Fibroblast of skin of left biceps (primary cell): Measurements from ENCODE around the gene GMDS.

Experiments
- DNase-seq, 2 experiments: peaks; one replicate each; pipeline ENCODE4 v3.0.0-alpha.2; 2013; ENCODE audit warnings: low read depth in 2 of 2

GMDS gene

DNA sequence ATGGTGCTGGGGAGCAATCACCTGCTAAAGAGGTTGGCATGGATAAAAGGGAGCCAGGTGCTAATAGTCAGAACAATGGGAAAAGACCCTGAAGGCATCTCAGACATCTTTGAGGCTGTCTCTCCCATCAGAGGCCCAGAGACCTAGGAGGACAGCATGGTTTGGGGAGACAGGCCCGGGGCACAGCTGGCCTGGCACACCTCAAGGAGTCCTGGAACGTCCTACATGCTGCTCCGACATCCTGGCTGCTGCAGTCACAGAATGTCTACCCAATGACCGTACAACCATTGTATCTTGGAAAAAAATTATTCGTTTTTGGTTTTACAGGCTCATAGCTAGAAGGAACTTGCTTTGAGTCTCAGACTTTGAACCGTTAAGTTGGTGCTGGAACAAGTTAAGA lies 4.4 kb downstream of the GMDS start:
- DNase-seq = no peak

DNA sequence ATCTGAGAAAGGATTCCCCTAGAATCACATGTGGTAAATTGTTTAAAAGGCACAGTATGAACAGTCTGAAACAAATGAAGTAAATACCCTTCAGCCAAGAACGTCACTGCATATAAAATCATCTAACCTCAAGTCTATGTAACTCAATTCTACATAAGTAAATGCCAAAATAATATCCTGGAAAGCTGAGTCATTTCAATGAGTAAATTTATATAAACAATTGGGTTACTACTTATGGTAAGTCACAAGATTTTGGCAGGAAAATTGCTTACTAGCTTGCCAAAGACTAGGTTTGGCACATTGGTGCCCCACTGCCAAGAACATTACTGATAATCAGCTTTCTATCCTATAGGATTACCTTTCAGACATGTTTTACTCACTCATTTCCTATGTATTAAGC lies 8.4 kb downstream of the GMDS start:
- peak; percentile 56 to 57 for DNase-seq

DNA sequence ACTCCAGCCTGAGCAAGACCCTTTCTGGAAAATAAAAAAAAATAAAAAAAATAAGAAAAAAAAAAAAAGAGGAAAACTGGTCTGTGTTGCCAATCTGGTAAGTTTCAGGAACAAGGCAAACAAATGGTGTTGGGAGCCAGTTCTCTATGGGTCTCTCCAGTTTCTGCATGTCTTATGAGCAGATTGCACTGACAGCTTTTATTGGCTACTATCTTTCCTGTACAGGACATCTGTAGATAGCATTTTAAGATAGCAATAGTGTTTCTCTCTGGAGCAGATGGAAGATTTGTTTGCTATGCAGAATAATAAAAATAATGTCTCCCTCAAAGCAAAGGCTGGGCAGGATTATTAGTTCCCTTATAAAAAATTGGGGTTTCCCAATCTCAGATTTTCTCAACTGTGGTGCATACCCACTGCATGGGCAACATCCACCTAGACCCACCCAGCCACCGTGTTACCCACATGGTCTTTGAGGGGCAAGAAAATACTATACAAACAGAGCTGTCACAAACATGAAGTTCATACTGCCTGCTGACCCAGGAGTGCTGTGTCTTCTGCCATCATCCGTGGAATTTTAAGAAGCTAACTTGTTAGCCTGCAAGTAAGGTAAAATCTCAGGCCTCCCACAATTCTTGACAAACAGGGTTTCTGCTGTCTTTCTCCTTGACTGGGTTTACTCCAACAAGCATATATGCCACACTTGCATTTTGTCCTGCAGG lies 9.5 kb downstream of the GMDS start:
- DNase-seq = no peak

DNA sequence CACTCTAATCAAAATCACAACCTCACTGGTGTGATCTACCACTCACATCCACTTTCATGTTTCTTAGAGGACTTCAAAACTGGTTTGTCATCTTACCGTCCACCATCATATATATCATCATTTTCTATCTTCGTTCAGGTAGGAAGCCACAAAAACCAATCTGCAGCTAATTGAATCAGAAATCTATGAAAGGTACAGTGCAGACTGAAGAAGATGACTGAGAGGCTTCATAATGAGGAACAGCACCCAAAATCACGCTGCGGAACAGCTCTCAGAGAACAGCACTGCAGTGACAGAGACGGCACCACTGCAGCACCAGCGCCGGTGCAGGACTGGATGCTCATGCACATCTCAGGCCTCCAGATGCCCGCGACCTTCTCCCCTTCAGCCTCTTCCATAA lies 13.0 kb downstream of the GMDS start:
- no peak for DNase-seq

DNA sequence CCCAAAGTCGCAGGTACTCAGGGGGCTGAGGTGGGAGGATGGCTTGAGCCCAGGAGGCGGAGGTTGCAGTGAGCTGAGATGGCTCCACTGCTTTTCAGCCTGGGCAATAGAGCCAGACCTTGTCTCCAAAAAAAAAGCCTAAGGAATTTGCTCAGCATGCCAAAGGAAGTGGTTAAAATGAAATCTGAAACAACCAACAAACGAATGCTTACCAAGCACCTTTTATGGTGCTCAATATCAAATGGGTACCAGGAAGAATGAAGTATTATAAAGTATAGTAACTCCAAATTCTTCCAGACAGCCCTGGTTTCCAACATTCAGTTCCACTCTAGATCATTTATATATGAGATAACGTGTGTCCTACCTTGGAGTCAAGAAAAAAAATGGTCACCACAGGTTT lies 14.0 kb downstream of the GMDS start:
- DNase-seq = no peak

DNA sequence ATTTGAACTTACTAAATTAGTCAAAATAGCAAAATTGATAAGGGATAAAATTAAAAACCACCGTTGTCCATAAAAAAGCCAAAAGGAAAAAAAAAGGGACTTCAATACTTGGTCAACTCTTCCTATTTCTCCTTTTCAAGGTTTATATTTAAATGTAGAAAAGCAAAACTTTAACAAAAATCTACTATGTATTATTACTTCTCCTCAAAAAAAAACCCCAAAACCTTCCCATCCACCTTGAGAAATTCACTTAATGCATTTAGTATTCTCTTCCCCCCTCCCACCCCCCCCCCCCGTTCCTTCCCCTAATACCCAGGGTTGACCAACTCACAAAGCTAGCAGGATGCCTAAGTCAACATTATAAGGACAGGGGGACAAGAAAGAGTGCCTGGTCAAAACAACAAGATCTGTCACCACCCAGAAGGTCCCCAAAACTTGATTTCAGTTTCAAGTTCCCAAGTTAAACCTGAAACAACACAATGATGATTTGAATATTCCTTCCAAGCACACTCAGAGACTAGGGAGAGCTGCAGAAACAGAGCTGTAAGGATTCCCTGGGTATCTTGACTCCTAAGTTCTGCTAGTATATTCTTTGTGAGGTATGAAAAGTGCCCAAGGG lies 14.6 kb downstream of the GMDS start:
- DNase-seq = no peak

DNA sequence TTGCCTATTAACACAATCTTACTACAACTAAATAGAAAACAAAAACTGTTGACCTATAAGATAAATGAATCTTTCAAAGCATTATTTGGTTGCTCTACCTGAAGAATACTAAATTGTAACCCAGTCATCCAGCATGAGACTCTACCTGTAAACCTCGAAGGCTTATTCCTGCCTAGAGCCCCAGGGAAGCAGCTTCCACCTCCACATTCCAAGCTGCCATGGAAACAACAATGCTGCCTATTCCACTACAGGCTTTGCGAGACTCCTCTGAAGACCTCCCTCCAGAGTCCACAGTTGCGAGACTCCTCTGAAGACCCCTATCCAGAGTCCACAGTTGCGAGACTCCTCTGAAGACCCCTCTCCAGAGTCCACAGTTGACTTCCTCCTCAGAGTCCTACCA lies 15.7 kb downstream of the GMDS start:
- no peak for DNase-seq

DNA sequence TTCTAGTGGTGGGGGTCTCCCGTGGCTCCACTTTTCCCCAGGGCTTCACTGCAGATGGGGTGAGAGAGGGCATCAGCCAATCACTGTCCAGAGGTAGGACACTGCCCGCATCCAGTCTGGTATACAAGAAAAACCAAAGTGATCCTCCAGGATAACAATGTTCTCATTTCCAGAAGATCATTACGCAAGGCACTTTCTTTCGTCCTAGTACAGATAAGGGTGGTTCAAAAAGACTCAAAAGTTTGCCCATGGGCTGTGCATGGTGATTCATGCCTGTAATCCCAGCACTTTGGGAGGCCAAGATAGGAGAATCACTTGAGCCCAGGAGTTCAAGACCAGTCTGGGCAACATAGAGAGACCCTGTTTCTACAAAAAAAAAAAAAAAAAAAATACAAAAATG lies 16.4 kb downstream of the GMDS start:
- DNase-seq = no peak

DNA sequence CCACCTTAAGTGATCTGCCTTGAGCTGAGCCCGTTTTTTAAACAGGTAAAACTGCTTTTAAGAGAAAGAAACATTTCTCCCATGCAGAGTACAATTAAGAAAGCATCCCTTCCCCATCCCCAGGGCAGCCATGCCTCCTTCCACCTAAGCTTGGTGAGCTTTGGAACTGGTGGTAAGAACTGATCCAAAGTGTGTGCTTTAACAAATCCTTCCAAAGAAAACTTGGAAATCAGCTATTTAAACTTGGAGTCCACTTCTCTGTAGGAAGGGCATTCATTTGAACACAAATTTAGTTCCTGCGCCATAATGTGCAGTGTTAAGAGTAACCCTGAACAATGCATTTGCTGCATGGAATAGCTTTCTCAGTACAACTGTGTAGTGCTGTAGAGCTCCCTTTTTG lies 17.0 kb downstream of the GMDS start:
- no peak for DNase-seq

DNA sequence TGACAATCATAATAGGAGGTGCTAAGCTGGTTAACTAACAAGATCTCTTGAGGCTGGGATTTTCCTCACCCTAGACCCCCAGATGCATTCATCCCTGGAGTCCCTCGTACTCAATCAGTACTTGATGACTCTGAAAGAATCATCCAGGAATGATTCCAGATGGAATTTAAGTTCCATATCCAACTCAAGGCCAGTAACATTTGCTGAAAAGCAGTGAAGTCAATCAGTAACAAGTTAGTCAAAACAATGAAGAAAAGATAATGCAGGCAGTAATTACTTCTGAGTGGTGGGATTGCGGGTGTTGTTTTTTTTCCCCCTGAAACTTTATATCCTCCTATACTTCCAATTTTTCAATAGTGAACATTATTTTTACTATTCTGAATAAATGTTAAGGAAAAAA lies 18.6 kb downstream of the GMDS start:
- DNase-seq = no peak

DNA sequence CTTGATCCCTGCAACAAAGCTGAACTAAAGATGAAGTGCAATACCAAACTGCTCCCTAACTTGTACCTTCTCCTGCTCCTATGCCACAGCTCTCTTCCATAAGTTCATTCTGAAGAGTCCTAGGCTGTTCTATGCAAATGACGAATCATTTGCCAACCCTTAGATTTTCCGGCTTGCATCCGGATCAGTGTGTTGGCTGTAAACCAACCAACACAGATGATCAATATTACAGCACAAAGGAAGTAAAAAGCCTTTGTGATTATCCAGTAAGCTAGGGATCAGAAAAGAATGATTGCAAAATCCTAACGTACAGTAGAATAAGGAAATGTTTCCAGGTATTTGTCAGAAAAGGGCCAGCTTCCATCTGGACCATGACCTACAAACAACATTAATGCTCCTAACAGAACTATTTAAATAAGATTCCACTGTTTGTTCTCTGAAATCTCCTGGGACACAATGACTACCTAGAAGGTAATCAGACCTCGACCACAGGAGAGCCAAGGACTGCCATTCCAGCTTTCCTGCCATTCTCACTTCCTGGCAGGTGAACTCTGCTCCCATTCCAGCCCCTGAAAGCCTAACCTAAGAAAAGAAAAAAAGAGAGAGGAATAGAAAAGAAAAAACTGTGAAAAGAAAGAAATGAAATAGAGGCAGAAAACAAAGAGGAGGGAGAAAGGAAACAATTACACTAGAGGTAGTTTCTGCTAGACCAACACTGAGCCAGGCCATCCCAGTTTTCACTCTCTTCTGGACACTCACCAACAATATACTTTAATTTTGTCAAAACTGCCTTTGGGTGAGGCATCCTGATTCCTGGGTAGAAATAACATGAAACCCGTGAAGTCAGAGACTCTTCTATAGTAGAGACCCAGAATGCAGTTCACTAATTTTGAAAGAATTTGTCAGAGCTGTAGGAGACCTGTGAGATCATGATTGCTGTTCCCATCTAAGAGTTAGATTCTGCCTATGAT lies 19.7 kb downstream of the GMDS start:
- DNase-seq = no peak

DNA sequence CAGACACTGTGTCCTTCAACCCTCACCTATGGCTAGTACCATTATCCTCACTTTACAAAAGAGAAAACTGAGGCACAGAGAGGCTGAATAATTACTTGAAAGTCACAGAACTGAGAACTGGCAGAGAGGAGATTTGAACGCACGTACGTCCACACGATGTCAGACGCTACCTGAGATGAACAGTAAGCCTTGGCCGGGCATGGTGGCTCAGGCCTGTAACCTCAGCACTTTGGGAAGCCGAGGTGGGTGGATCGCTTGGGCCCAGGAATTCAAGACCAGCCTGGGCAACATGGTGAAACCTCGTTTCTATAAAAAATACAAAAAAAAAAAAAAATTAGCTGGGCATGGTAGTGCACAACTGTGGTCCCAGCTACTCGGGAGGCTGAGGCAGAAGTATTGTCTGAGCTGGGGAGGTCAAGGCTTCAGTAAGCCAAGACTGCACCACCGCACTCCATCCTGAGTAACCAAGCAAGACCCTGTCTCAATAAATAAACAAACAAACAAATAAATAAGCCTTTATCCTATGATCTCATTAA lies 20.5 kb downstream of the GMDS start:
- no peak for DNase-seq

DNA sequence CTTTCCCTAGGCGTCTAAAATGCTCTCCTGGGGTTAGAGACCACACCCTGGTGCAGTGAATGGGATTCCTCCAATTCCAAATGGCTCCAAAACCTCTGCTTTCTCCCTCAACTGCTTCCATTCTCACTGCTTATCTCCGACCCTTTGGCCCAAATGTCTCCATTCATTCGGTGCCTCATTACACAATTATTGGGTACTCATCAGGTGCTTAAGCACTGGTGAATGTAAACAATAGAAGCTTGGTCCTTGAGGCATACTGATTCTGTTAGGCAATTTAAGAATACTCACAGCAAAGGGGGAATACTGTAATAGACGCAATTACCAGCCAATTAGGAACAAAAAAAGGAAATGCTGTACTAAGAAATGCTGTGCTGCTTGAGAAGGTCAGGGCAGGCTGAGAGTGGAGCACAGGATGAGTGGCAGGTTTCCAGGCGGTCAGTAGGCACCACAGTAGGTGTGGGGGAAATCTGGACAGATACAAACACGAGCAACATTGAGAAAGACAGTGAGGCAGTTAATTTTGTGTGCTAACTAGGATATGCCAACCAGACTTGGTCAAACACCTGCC lies 23.0 kb downstream of the GMDS start:
- DNase-seq = no peak

DNA sequence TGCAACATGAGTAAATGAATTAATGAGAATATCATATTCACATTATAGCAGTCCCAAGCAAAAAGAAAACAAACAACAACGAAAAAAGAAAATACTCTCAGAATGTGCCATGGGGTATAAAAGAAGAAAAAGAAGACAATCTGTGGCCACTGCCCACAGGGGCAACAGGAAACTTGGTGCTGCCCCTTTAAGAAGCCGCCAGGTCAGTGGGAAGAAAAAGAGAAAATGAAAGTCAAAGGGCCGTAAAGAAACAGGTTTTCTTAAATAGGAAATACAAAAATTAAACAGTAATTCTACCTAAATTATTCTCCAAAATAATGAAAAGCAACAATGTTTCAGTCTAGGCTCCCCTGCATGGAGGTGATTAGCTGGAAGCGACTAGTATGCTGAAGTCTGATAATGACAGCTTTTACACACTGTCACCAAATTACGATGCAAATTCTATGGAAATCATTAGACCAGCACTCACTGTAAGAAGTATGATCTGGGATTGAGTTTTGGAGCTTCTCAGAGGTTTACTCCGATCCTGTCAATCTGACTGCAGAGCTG lies 23.6 kb downstream of the GMDS start:
- DNase-seq = no peak

DNA sequence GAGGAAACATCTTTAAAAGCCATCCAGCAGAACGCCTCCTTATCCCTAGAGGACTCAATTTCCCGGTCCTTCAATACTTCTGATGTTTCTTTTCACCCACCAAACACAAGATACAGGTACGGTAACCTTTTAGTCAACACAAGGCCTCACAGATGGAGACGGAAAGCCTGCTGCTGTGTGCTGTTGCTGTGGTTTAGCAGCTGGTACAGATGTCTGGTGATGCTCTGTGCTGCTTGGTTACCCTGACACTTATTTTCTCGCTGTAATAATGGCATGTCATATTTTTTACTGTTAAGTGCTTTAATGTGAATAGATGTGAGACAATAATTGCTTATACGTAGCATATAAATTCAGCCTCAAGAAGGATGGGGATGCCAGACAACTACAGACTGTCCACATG lies 25.3 kb downstream of the GMDS start:
- no peak for DNase-seq

DNA sequence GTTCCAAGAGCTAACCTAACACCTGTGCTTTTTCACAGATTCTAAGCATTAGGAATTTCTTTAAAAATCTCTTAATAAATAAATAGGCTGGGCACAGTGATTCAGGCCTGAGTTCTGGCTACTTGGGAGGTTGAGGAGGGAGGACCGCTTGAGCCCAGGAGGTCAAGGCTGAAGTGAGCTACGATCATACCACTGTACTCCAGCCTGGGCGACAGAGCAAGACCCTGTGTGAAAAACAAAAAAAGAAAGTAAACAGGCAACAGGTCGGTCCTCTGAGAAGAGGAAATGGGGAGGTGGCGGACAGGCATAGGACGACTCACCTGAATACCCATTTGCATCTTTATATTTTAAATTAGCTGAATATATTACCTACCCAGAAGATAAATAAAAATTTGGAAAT lies 26.5 kb downstream of the GMDS start:
- DNase-seq = no peak

DNA sequence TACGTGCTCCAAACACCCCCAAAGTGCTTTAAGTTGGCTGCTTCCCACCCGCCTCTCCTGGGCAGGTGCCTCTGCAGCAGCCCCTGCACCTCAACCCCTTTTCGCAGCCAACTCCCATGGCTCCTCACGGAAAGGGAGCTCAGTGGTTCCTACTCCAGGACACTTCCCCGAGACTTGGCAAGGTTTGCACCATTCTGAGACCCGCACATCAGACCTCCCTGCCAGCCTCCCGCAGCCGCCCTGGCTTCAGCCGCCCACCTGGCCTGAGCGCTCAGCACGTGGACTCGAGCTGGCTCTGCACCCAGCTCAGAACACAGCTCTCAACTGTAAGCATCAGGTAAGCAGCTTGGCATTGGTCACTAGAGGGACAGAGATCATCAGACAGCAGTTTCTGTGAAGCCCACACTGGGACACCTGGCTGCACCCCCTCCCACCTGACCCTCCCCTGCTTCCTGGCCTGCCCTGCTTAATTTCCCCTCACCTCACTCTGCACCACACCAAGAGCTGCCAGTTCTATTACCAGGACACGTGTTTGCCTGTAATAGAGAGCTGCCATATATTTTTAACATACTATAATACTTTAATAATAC lies 28.5 kb downstream of the GMDS start:
- no peak for DNase-seq

DNA sequence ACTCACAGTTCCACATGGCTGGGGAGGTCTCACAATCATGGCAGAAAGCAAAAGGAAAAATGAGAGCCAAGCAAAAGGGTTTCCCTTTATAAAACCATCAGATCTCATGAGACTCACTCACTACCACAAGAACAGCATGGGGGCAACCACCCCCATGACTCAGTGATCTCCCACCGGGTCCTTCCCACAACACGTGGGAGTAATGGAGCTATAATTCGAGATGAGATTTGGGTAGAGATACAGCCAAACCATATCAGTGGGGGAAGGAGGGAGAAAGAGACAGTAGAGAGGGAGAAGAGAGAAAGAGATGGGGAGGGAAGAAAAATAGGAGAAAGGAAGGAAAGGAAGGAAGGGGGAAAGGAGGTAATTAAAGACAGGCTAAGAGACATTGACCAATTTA lies 30.1 kb downstream of the GMDS start:
- DNase-seq = no peak

DNA sequence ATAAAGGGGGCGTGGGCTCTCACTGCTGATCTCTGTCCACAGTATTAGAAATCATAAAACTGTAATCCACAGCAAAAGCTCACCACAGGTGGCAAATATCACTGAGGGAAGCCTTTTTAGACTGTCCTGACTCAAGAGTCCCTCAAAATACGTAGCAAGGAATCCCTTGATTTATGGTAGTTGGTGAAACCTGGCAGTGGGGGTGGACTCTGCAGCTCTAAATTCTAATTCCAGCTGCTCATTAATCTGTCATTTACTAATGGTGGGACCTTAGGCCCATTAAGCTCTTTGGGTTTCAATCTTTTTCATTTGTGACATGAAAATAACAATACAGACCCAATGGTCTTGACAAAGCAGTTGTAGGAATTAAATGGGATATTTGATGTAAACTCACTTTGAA lies 32.3 kb downstream of the GMDS start:
- DNase-seq = no peak

DNA sequence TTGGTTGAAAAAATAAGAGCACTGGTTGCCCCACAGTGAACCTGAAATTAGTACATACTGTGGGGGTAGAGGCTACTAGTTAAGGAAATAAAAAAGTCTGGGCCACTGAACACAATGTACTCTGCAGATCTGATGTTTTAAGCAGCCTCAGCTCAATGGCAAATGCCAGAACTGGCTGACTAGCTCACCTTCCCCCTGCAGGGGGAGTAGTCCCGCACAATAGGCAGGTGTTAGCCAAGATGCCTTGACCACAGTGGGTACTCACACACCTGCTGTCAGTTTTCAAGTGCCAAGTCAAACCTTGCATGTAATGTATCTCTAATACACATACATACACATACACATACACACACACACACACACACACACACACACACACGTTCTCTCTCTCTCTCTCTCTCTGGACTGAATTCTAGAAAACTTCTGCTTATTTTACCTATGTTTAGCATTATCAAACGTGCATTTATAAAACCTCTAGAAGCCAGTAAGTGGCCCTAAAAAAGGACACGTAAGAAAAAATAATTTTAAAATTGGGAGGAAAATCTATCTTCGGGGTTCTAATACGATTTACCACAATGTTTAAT lies 36.1 kb downstream of the GMDS start:
- DNase-seq = no peak

DNA sequence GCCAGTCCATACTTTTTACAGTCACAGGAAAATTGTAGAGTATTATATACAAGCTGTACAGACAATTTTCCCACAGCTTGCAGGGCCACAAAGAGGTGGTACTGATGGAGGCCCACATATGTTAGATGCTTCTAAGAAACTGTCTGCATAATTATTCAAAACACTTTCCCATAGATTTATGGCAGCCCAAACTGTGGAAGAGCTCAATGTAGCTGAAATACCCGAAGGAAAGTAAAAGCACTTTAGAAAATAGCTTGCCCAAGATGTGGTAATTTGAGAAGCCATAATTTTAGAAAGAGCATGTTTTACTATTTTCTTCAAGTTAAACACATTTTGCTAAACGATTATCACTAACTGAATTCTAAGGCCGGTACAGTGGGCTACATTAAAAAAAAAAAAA lies 36.9 kb downstream of the GMDS start:
- DNase-seq = no peak
